ACHN (cell line): ENCODE measurements around the gene ALOX5AP.
"Not testable (repeated sequence)": the region's sequence is repeated elsewhere in the genome, so short reads cannot be mapped to it uniquely, and the experiment has no call there.

ENCODE experiments used
- DNase-seq: peaks from one replicate; pipeline ENCODE4 v3.0.0-alpha.2; 2015
- in situ Hi-C: cut with HindIII; loops from 2 replicates; pipeline ENCODE4 v1.10.0; 2017; ENCODE audit warnings: low sequenced_read_pairs, low pct_ligation_motif_present, low pct_unique_long_range_greater_than_20kb

Gene ALOX5AP

GRCh38 chr13:30732046-30732390, 3.3 kb upstream of the ALOX5AP start:
- no peak for DNase-seq
- in situ Hi-C loops, result no loop called here

GRCh38 chr13:30734439-30734838, 904 bp upstream of the ALOX5AP start:
- DNase-seq, result peak; percentile 72
- in situ Hi-C loops, result no loop called here

GRCh38 chr13:30735872-30736175, 481 bp downstream of the ALOX5AP start:
- no peak for DNase-seq
- in situ Hi-C loops, result no loop called here

GRCh38 chr13:30736461-30737320, 1.3 kb downstream of the ALOX5AP start:
- no peak for DNase-seq
- in situ Hi-C loops, result no loop called here

- no peak for DNase-seq
Observed at GRCh38 chr13:30737511-30738337, 2.4 kb downstream of the ALOX5AP start.

GRCh38 chr13:30738526-30739236, 3.3 kb downstream of the ALOX5AP start:
- DNase-seq, result no peak
- in situ Hi-C loops, result no loop called here

More at GRCh38 chr13:30737511-30738337, 2.4 kb downstream of the ALOX5AP start:
- in situ Hi-C loops, result no loop called here

- in situ Hi-C loops, result no loop called here
- no peak for DNase-seq
Observed at GRCh38 chr13:30739237-30739528, 3.8 kb downstream of the ALOX5AP start.

GRCh38 chr13:30739761-30740642, 4.7 kb downstream of the ALOX5AP start:
- peak; percentile 68 for DNase-seq
- in situ Hi-C loops, result no loop called here

GRCh38 chr13:30742901-30743300, 7.6 kb downstream of the ALOX5AP start:
- in situ Hi-C loops, result no loop called here
- no peak for DNase-seq

GRCh38 chr13:30743319-30744055, 8.1 kb downstream of the ALOX5AP start:
- peak; percentile 91 for DNase-seq
- in situ Hi-C loops, result no loop called here

GRCh38 chr13:30744056-30744680, 8.8 kb downstream of the ALOX5AP start:
- peak; percentile 32 for DNase-seq
- in situ Hi-C loops, result no loop called here

- in situ Hi-C loops, result no loop called here
- no peak for DNase-seq
Observed at GRCh38 chr13:30744681-30745077, 9.3 kb downstream of the ALOX5AP start.

- in situ Hi-C loops, result no loop called here
- DNase-seq, result no peak
Observed at GRCh38 chr13:30745906-30746686, 10.8 kb downstream of the ALOX5AP start.

- no peak for DNase-seq
- in situ Hi-C loops, result no loop called here
Observed at GRCh38 chr13:30746791-30747190, 11.4 kb downstream of the ALOX5AP start.

GRCh38 chr13:30747845-30748244, 12.5 kb downstream of the ALOX5AP start:
- in situ Hi-C loops, DNase-seq: not testable (repeated sequence)

- in situ Hi-C loops, result no loop called here
- no peak for DNase-seq
Observed at GRCh38 chr13:30748717-30749116, 13.4 kb downstream of the ALOX5AP start.

- in situ Hi-C loops, result no loop called here
- no peak for DNase-seq
Observed at GRCh38 chr13:30750036-30750435, 14.7 kb downstream of the ALOX5AP start.
